Panc1 (cell line): ENCODE measurements around the gene CCDC152.

Experiments
- POLR2AphosphoS5 ChIP-seq: IDR thresholded peaks from 2 replicates; pipeline ENCODE4 v1.6.1; 2012; ENCODE audit warnings: mild to moderate bottlenecking, low read depth, low read length, moderate library complexity
- TF ChIP-seq, protein P1 (sequence below): fragments of 450-650 bp; IDR thresholded peaks from 2 replicates; pipeline ENCODE4 v1.5.1; 2017; ENCODE audit warnings: mild to moderate bottlenecking
- TF ChIP-seq, protein P2 (sequence below), 2 experiments: IDR thresholded peaks; 2 replicates each; pipeline ENCODE4 v1.6.1; 2011 to 2012; ENCODE audit warnings: low read depth in 2 of 2, control low read depth in 1 of 2, low read length in 1 of 2, mild to moderate bottlenecking in 1 of 2, moderate library complexity in 1 of 2; ENCODE audit not compliant: insufficient read depth in 1 of 2

DNA sequence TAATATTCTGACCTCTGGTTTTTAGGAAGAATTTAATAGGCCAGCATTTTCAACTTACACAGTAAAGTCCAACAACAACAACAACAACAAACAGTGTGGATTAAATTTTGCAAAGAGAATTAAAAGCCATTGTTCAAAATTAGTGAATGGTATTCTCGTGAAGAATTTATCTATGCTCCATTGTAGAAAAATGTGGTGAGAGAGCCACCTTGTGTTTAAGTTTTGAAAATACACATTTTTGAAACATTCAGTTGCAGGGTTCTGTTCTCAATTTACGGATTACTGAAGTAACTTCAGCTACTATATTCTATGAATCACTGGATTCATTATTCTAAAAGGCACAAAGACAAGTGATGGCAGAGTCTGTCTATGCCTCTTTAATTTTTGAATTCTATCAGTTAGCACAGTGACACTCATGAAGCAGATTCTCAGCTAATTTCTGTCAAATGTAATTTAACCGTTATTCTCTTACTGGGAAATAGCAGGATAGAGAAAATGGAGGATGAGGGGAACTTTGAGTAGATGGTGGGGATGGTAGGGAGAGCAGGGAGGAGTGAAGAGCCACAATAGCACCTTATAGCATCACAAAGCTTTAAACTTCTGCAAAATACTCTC lies 11.0 kb downstream of the CCDC152 start:
- TF ChIP-seq, protein P1, sequence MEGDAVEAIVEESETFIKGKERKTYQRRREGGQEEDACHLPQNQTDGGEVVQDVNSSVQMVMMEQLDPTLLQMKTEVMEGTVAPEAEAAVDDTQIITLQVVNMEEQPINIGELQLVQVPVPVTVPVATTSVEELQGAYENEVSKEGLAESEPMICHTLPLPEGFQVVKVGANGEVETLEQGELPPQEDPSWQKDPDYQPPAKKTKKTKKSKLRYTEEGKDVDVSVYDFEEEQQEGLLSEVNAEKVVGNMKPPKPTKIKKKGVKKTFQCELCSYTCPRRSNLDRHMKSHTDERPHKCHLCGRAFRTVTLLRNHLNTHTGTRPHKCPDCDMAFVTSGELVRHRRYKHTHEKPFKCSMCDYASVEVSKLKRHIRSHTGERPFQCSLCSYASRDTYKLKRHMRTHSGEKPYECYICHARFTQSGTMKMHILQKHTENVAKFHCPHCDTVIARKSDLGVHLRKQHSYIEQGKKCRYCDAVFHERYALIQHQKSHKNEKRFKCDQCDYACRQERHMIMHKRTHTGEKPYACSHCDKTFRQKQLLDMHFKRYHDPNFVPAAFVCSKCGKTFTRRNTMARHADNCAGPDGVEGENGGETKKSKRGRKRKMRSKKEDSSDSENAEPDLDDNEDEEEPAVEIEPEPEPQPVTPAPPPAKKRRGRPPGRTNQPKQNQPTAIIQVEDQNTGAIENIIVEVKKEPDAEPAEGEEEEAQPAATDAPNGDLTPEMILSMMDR: peak; percentile 63; the same call in 1 of the 2 replicates
- TF ChIP-seq POLR2AphosphoS5: no peak
- TF ChIP-seq, protein P2, sequence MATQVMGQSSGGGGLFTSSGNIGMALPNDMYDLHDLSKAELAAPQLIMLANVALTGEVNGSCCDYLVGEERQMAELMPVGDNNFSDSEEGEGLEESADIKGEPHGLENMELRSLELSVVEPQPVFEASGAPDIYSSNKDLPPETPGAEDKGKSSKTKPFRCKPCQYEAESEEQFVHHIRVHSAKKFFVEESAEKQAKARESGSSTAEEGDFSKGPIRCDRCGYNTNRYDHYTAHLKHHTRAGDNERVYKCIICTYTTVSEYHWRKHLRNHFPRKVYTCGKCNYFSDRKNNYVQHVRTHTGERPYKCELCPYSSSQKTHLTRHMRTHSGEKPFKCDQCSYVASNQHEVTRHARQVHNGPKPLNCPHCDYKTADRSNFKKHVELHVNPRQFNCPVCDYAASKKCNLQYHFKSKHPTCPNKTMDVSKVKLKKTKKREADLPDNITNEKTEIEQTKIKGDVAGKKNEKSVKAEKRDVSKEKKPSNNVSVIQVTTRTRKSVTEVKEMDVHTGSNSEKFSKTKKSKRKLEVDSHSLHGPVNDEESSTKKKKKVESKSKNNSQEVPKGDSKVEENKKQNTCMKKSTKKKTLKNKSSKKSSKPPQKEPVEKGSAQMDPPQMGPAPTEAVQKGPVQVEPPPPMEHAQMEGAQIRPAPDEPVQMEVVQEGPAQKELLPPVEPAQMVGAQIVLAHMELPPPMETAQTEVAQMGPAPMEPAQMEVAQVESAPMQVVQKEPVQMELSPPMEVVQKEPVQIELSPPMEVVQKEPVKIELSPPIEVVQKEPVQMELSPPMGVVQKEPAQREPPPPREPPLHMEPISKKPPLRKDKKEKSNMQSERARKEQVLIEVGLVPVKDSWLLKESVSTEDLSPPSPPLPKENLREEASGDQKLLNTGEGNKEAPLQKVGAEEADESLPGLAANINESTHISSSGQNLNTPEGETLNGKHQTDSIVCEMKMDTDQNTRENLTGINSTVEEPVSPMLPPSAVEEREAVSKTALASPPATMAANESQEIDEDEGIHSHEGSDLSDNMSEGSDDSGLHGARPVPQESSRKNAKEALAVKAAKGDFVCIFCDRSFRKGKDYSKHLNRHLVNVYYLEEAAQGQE (IDR thresholded peaks at IDR 0.05; ENCODE audit: insufficient read depth in 1 of 2, low read depth in 2 of 2, low read length in 1 of 2): no peak
